ENCODE data around the gene SPINT1.
"Not testable (repeated sequence)": the region's sequence is repeated elsewhere in the genome, so short reads cannot be mapped to it uniquely, and the experiment has no call there.

Gene SPINT1

DNA sequence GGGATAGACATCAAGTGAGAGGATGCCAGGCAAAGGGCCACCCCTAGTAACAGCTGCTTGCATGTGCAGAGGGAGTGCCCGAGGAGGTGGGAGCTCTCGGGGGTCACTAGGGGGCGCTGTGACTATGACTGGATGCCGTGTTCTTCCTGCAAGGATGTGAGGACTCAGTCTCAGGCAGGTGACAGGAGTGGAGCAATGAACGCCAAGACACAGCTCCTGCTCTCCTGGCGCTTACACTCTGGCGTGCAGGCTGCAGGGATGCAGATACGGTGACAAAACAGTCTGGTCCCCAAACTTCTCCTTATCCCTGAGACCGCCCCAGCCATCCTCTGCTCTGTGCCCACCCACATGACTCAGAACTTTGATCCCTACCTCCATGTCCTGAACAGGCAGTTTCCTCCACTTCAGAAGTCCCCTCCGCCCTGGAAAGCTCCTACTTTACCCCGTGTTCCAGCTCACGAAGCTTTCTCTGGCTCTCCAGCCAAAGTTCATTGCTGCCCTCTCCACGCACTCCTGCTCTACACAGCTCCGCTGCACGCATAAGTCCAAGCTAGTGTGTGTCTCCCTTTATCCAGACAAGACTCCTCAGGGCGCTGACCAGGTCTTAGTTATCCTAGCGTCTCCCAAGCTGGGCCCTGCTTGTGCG is 15.5 kb downstream of the SPINT1 start:
- DNase-seq (ENCODE audit: low spot score), result peak; percentile 81

DNA sequence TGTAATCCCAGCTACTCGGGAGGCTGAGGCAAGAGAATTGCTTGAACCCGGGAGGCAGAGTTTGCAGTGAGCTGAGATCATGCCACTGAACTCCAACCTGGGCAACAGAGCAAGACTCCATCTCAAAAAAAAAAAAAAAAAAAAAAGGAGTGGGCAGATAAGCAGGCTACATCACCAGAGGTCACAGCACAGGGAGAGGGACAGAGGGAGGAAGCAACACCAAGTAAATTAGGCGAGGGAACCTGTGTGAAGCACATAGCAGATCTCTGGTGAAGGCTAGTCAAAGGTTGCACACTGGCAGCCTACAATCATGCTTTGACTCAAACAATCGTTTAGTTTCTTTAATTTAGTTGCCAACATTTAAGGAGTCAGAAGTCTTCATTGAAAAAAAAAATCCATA is 17.3 kb downstream of the SPINT1 start:
- not testable (repeated sequence) for DNase-seq (ENCODE audit: low spot score)

DNA sequence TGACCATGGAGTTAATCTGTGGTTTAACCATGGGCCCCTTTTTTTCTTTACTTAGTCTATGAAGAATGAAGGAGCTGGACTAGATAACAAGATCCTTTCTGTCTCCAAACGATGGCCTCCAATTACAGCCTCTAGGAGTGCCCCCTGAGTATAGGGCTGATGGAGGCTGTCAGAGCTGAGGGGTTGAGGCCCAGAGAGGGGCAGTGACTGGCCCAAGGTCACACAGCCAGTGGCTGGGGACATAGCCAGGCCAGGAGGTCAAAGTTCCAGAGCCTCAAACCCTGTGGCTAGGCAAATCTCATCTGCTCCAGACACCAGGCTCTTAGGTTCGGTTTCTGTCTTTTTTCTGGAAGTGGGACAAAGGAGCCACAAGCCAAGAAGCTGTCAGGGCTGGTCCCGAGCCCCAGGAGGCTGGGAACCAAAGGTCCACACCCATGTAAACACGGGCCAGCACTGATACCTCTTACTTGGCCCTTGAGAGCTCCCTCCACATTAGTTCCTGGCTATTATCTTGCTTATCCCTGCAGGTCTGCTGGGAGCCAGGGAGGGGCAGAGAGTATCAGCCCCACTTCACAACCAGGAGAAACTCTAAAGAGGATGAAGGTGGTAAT is 19.9 kb downstream of the SPINT1 start:
- DNase-seq (ENCODE audit: low spot score), result no peak

DNA sequence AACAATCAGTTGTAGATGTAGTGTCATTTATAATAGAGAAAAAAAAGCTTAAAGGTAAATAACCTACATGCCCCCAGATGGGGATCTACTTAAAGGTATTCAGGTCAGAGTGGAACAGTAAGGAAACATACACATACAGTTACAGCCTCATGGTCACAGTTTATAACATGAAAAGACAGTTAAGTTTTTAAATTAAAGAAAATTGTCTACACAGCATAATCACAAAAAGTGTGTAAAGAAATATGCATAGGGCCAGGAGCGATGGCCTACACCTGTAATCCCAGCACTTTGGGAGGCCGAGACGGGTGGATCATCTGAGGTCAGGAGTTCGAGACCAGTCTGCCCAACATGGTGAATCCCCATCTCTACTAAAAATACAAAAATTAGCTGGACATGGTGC is 23.4 kb downstream of the SPINT1 start:
- no peak for DNase-seq (ENCODE audit: low spot score)

DNA sequence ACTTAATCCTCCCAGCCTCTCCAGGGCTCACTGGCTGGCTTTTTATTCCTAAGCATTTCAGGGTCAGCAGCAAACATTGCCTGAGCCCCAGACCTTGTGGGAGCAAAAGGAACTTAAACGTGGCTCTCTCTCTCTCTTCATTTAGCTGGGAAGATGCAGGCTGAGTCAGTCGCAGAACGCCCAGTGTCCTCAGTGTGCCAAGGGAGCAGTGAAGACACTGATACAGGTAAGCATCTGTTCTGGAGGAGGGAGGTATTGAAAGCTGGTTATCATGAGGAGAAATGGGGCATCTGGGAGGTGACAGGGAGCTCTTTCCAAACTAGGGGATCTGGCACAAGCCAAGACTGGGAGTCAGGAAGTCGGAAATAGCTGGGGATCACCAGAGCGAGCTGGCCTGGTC is 25.8 kb downstream of the SPINT1 start:
- DNase-seq (ENCODE audit: low spot score), result no peak

DNA sequence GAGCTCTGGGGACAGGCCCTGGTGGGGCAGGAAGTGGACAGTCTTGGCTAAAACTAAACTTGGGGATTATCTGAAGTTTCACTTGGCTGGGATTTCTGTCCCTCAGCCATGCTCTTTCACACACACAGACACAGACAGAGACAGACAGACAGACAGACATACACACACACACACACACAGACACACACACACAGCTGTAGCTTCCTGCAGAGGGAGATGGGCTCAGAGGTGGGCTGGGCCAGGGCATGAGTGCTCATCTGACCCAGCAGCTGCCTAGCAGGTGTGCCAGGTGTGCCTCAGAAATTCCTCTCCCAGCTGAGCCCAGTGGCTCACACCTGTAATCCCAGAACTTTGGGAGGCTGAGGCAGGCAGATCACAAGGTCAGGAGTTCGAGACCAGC is 26.9 kb downstream of the SPINT1 start:
- DNase-seq (ENCODE audit: low spot score), result no peak

DNA sequence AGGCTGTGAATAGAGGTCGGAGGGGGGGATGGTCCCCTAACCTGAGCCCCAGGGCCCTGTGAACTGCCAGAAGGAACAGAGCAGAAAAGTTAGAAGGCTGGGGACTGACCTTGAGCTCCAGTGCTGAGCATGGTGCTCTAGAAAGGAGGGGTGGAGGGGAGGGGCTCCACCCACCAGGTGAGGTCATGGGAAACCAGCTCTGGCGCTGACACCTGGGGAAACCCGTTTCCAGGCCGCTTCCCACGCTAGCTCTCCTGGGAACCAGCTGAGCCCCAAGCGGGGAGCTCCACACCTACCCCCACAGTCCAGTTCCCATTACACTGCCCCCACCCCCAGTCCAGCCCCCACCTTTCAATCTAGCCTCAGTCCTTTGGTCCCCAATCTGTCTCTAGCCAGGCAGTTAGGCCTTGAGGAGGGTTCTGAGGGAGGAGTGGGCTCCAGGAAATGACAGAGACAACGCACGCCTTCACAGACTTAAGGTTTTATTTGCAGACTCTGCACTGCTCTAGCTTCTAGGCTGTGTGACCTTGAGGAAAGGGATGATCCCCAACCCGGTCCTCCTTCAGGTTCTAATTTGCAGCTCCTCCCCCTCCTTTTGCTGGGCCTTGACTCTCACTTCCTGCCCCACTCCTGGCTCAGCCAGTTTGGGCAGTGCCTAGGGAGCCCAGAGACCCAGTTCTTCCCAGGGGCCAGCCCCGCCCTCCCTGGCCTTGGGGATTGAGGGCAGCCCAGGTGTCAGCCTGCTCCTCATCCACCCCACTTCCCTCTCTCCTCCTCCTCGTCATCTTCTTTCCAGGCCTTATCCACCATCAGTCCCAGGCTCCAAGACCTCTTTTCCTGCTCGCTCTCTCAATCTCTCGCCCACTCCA is 28.1 kb downstream of the SPINT1 start:
- no peak for DNase-seq (ENCODE audit: low spot score)

DNA sequence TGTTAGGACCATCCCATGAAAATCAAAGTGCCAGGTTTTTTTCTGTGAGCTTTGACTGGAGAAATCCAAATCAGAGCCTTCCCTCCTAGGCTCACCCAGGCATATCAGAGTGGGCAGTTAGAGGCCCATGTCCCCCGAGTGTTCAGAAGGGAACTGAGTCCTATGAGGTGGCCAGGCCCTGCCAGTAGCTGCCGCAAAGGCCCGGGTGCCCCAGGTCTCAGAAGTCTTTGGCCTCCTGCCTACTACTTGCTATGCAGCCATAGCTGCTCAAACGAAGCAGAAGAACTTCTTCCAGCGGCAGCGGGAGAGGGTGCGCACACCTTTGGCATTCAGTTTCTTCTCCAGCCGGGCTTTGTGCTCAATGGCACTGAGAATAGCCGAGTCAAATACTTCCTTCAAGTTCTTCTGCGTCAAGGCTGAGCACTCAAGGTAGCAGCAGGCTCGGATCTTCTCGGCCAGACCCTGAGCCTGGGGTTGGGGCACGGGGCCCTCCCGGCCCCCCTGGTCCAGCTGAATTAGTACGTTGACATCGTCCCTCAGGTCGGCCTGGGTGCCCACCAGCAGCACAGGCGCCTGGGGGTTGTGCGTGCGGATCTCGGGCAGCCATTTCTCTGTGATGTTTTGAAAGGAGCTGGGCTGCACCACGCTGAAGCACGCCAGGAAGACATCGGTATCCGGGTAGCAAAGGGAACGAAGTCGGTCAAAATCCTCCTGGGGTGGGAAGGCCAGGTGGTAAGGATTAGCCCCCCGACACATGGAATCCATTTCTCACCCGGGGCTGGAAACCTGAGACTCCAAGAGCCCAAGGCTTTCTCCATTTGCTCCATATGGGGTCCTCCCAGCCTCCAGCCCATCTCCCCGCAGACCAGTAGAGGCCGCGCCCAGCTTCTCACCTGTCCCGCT is 29.2 kb downstream of the SPINT1 start:
- DNase-seq (ENCODE audit: low spot score), result no peak

DNA sequence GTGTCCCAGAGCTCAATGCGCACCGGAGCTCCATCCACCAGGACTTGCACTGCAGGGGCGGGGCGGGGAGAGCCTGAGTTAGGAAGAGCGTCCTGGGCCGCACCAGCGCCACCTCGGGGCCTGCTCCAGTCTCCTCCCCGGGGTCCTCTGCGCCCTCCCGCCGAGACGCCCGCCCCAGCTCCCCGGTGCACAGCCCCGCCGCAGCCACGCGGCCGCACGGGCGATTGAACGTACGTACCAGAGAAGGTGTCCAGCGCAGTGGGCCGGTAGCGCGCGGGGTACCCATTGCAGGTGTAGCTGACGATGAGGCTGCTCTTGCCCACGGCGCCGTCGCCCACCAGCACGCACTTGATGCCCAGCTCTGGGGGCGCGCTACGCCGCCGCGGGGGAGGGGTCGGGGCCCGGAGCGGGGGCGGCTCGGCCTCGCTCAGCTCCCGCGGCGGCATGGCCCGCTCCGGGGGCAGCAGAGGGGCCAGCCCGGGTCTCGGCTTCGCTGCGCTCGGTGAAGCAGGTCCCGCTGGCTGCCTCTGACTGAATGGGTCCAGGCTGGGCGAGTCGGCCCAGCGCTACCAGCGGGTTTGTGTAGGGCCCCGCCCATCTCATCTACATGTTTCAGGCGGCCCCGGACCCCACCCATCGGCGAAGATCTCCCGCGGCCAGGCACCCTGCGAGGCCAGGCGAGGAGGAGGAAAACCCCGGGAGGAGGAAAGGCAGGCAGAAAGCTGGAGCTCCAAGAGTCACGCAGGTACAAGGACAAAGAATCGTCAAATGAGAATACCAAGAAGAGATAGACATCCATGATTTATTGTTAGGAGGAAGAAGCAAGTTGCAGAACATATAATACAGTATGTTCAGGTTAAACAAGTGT is 30.1 kb downstream of the SPINT1 start, which contains the start of gene RHOV:
Gene RHOV (minus strand): TSS at position 541 of the 868 bp plus-strand sequence. CDS start 95 bp downstream, at position 446.
- DNase-seq (ENCODE audit: low spot score), result peak; percentile 47

DNA sequence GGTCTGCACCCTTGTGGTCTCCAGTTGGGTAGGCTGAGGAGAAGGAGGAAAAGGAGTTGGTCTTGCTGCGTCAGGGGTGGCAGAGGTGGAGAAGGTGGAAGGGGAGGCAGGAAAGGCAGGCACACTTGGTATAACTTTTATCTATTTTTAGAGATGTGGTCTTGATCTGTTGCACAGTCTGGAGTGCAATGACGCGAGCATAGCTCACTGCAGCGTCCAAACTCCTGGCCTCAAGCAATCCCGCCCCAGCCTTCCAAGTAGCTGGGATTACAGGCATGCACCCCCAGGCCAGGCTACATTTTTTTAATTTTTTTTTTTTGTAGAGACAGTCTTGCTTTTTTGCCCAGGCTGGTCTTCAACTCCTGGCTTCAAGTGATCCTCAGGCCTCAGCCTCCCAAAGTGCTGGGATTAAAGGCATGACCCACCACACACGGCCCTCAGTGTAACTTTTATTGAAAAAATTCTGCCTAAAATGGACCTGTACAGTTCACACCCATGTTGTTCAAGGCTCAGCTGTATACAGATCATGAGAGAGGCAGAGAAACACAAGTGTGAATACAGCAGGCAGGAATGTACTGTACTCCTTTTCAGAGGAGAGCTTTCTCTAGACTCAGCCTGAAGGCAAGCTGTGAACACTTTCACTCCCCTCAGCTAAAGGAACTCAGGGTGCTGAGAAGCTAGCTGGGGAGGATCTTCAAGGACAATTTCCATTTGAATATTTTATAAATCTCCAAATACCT is 32.3 kb downstream of the SPINT1 start:
- DNase-seq (ENCODE audit: low spot score), result no peak

DNA sequence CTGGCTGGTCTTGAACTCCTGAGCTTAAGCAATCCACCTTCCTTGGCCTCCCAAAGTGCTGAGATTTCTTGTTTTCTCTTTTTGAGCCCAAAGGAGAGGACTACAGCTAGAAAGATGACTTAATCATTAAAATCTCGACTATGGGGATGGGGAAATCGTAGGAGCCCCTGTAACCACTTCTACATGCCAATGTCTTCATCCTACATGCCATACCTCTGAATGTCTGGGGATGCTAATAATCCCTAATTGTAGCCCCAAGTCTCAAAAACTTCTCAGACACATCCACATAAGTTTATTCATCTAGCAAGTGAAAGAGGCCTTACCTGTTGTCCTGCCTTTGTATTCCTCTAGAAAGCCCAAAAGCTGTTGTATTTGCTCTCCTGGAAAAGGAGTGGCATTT is 33.8 kb downstream of the SPINT1 start:
- DNase-seq (ENCODE audit: low spot score), result no peak

DNA sequence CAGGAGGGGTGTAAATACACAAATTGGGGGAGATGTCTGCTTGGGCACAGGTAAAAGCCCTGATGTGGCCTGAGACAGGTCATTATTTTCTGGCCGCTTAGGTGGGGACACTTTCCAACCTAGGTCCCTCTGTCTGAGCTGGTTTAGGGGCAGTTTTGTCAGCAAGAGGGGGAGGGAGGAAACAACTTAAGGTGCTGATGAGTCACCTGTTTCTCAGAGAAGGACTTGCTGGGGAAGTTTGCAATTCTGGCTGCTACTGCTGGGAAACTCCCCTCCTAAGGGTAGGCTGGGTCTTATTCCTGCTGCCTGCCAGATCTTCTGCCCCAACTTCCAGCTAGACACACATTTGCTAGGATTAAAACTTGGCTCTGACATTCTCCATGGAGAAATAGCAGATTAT is 34.9 kb downstream of the SPINT1 start:
- DNase-seq (ENCODE audit: low spot score), result no peak

DNA sequence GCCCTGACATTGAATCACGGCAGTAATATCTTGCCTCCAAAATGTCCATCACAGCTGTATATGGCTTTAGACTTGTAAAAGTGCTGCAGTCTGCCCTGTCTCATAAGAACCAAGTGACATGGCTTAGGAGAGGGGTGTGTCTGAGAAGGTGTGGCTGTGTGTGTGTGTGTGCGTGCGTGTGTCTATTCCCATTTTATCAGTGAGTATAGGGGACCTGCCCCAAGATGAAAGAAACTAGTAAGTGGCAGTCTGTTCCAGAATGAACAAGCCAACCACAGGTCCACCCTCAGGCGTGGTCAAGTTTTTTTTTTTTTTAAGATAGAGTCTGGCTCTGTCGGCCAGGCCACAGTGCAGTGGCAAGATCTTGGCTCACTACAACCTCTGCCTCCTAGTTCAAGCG is 35.8 kb downstream of the SPINT1 start:
- DNase-seq (ENCODE audit: low spot score), result peak; percentile 43

DNA sequence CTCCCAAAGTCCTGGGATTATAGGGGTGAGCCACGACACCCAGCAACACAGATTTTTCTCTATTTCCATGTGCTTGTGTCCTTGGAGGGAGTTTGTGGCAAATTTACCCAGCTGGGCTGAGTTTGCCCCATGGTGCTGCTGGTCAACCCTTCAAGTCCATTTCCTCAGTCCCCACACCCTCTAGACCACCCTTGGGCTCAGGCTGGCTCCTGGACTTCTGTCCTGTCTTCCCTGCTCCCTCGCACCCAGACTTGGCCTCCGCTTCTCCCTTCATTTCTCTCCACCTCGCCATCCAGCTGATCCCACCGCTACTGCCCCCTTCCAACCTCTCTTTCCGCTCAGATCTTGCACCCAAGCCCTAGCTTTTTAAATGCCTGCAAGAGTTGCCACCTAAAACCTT is 37.5 kb downstream of the SPINT1 start:
- no peak for DNase-seq (ENCODE audit: low spot score)

DNA sequence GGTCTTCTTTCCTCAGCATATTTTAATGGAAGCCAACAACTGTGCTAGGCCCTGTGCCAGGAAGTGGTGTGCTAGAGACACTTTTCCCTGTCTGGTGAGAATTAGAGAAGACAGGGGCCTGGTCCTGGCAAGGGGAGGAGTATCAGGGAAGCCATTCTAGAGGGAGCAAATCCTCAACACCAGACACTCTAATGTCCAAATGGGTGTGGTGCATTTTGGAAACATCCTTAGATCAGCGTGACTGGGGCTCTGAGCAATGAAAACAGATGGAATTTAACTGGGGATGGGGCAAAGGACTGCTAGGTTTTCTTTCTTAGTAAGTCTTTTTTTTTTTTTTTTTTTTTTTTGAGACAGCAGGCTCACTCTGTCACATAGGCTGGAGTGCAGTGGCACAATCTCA is 42.7 kb downstream of the SPINT1 start:
- no peak for DNase-seq (ENCODE audit: low spot score)

DNA sequence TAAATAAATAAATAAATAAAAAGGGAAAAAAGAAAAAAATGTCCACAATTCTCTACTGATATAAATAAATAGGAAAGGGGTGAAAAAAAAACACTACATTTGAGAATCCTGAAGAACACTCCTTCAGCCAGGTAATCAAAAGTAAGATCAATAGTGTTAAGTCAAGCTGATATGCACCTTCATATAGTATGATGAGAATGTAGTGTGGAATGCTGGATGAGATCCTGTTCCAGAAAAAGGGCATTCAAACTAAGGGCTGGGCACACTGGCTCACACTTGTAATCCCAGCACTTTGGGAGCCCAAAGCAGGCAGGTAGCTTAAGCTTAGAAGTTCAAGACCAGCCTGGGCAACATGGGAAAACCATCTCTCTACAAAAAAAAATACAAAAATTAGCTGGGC is 45.3 kb downstream of the SPINT1 start:
- DNase-seq (ENCODE audit: low spot score), result no peak

DNA sequence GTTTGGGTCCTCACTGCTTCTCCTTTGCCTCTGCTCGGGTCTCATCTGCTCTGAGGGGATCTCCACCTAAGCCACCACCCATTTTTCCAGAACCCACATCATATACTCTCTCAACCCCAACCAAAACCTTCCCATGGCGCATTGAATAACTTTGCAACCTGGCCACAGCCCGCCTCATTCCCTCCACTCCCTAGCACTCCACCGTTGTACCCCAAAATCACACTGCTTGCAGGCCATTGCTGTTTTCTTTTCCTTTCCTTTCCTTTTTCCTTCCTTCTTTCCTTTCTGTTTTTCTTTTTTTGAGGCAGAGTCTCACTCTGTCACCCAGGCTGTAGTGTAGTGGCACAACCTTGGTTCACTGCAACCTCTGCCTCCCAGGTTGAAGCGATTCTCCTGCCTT is 47.3 kb downstream of the SPINT1 start:
- DNase-seq (ENCODE audit: low spot score), result no peak

DNA sequence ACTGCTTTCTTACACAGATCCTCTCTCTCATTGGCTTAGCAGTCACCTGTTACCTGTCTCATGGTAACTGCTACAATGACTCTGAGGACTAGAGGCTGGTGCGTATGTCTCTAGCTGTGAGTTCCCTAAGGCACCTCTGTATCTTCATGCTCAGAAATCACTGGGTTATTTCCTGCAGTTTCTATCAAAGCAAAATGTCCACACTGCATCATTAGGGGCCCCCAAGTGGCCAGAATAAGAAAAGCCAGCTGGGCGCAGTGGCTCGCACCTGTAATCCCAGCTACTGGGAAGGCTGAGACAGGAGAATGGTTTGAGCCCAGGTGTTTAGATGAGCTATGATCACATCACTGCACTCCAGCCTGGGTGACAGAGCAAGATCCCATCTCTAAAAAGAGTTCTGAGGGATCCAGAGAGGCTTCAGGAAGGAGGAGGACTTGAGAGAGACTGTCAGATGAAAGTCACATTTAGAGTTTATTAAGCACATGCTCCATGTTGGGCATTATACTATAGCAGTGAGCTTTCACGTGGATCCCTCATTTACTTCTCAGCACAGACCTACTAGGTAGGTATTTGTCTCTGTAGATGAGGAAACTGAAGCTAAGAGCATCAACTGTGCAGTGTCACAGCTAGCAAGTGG is 48.1 kb downstream of the SPINT1 start:
- peak; percentile 43 for DNase-seq (ENCODE audit: low spot score)

DNA sequence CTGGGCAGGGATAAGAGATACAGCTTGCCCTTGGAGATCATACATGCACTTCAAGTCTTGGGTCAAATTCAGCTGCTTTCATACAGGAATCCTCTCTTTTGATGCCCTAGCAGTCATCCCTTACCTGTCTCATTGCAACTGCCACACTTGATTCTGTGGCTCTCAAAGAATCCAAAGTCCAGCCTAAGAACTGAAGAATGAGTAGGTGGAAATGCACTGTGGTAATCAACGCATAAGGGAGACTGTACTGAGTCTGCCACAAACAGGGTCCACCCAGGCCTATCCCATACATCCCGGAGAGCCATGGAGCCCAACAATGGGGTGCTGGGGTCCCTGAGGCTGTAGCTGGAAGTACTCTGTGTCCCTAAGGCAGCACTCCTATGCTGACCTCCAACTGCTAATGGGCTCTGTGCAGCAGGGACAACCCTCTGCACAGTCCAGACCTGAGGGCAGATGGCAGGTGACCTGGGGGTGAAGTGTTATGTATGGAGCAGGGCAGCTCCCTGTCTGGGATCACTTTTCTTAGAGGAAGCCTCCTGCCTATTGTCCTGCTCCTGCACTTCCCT is 48.7 kb downstream of the SPINT1 start:
- no peak for DNase-seq (ENCODE audit: low spot score)
